Activated CD8-positive, alpha-beta T cell treated with anti-CD3 and anti-CD28 coated beads for 36 hours (primary cell): Measurements from ENCODE around the gene ATP1B3. TPM values are rescaled to one million over a fixed set of nuclear protein-coding genes. Genes with fewer than 3 reads are reported as not detected.

Experiments used
- ATAC-seq: fragments of 200-7000 bp; cut with Tn5 transposase; one replicate; pipeline ENCODE4 v1.10.0; 2021; ENCODE audit warnings: mild to moderate bottlenecking, moderate library complexity
- CTCF ChIA-PET: fragments of 350-600 bp; sonication (Branson Sonifier 250); formaldehyde crosslinking; loops from one replicate; lab custom pipeline; 2021; ENCODE audit warnings: antibody characterized with exemption; lab: Charles Lee
- POLR2A ChIA-PET: fragments of 350-600 bp; sonication (Branson Sonifier 250); formaldehyde crosslinking; loops from one replicate; lab custom pipeline; 2021; ENCODE audit warnings: antibody characterized with exemption; lab: Charles Lee
- DNase-seq: peaks from one replicate; pipeline ENCODE4 v3.0.0-alpha.2; 2020
- H3K27ac Mint-ChIP-seq: one replicate; pipeline ENCODE4 v1.8.0; 2021; ENCODE audit warnings: mild to moderate bottlenecking, mixed read lengths
- H3K27me3 Mint-ChIP-seq: one replicate; pipeline ENCODE4 v1.8.0; 2021; ENCODE audit warnings: mixed read lengths
- H3K36me3 Mint-ChIP-seq: one replicate; pipeline ENCODE4 v1.8.0; 2021; ENCODE audit warnings: low read depth, mixed read lengths
- H3K4me1 Mint-ChIP-seq: one replicate; pipeline ENCODE4 v1.8.0; 2021; ENCODE audit warnings: low read depth, mixed read lengths
- H3K4me3 Mint-ChIP-seq: one replicate; pipeline ENCODE4 v1.8.0; 2021; ENCODE audit warnings: mild to moderate bottlenecking, moderate library complexity, mixed read lengths
- H3K9me3 Mint-ChIP-seq: one replicate; pipeline ENCODE4 v1.8.0; 2021; ENCODE audit warnings: mixed read lengths
- CTCF ChIP-seq: fragments of 200-600 bp; IDR thresholded peaks from one replicate; pipeline ENCODE4 v1.8.0; 2022; ENCODE audit warnings: antibody characterized with exemption, mild to moderate bottlenecking
- intact Hi-C: fragments of 100-400 bp; cut with micrococcal nuclease; formaldehyde crosslinking; loops from one replicate; pipeline ENCODE4 v1.10.0; 2022
- total RNA-seq, 2 experiments: library from RNA; stranded (reverse); gene quantifications; one replicate each; pipeline ENCODE4 v1.2.3, GENCODE V29; 2021

The ATP1B3 gene
- total RNA-seq, 2 experiments from 2014 or later: 127 to 134 TPM

DNA sequence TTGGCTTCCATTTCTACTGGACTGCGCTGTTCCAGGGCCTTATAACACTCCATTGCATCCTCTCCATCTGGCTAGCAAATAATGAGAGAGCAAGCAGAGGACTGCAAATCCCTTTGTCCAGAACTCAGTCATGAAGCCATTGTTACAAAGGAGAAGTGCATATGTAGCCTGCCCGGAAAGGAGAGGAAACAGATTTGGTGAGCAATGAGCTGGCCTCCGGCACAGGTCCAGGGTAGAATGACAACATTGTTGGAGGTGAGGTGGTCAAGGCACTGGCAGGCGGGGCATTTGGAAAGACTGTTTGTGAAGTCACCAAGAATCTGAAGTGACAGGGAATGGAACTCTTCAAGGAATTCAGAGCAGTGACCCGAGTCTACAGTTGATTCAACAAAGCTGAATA is 25.0 kb upstream of the ATP1B3 start:
- Mint-ChIP-seq H3K9me3 (no peaks in the 10 kb centered on the region), H3K27me3 (peaks cover 3% of the 10 kb centered on the region), H3K4me3 (no peak overlapping the region), H3K4me1 (no peaks in the 10 kb centered on the region), H3K27ac (no peak overlapping the region), H3K36me3 (no peaks in the 10 kb centered on the region)
- CTCF ChIA-PET: no interaction called here
- DNase-seq (no peak), ATAC-seq (no peak)
- no peak for TF ChIP-seq CTCF
- POLR2A ChIA-PET: no interaction called here
- intact Hi-C loops: no loop called here

GRCh38 chr3:141853081-141853601 is 23.3 kb upstream of the ATP1B3 start:
- ChIA-PET CTCF (interaction anchor here (0.8 to 1.0 kb wide), 2 partner anchors 15 to 379 kb away, joined by 3 read pairs; no protein-coding TSS in a partner anchor), POLR2A (no interaction called here)
- no peak for TF ChIP-seq CTCF
- no peak overlapping the region for H3K27ac Mint-ChIP-seq
- DNase-seq: no peak
- no peaks in the 10 kb centered on the region for H3K4me1 Mint-ChIP-seq
- ATAC-seq: no peak
- intact Hi-C loops: no loop called here
- no peaks in the 10 kb centered on the region for H3K9me3 Mint-ChIP-seq
- H3K36me3 Mint-ChIP-seq: no peaks in the 10 kb centered on the region
- H3K4me3 Mint-ChIP-seq: no peak overlapping the region
- peaks cover 3% of the 10 kb centered on the region for H3K27me3 Mint-ChIP-seq

GRCh38 chr3:141853629-141854168 is 22.7 kb upstream of the ATP1B3 start:
- ChIA-PET POLR2A (no interaction called here), CTCF (interaction anchor here (0.8 to 1.0 kb wide), 2 partner anchors 15 to 379 kb away, joined by 3 read pairs; no protein-coding TSS in a partner anchor)
- intact Hi-C loops: no loop called here
- Mint-ChIP-seq H3K9me3 (no peaks in the 10 kb centered on the region), H3K4me1 (no peaks in the 10 kb centered on the region), H3K27me3 (peaks cover 3% of the 10 kb centered on the region), H3K4me3 (no peak overlapping the region), H3K27ac (no peak overlapping the region), H3K36me3 (no peaks in the 10 kb centered on the region)
- no peak for TF ChIP-seq CTCF
- no peak for ATAC-seq
- no peak for DNase-seq

DNA sequence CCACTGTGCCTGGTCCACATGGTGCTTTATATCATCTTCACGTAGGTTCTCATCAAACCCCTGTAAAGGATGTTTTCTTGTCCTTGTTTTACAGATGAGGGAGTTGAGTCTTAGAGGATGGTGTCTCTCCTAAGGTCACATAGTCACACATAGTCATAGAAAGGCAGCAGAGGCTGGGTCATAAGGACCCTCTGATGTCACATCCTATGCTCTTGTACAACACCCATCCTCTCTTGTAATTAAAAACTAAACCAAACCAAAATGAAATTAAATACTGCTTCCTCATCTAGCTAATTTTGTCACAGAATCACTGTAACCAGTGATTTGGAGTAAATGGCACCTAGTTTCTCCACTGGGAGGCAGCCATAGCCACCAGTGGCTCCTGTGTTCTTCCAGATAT is 21.8 kb upstream of the ATP1B3 start:
- Mint-ChIP-seq H3K27me3 (no peaks in the 10 kb centered on the region), H3K9me3 (no peaks in the 10 kb centered on the region), H3K36me3 (no peaks in the 10 kb centered on the region), H3K4me1 (no peaks in the 10 kb centered on the region), H3K27ac (no peak overlapping the region), H3K4me3 (no peak overlapping the region)
- intact Hi-C loops: no loop called here
- TF ChIP-seq CTCF: no peak
- no peak for ATAC-seq
- CTCF ChIA-PET: no interaction called here
- no peak for DNase-seq
- POLR2A ChIA-PET: no interaction called here

GRCh38 chr3:141858312-141858711 is 18.1 kb upstream of the ATP1B3 start:
- no peaks in the 10 kb centered on the region for H3K27me3 Mint-ChIP-seq
- CTCF ChIA-PET: interaction anchor here (0.6 kb wide), 1 partner anchor 38 kb away, joined by 3 read pairs; no protein-coding TSS in a partner anchor
- intact Hi-C loops: no loop called here
- POLR2A ChIA-PET: no interaction called here
- no peaks in the 10 kb centered on the region for H3K36me3 Mint-ChIP-seq
- DNase-seq (no peak), ATAC-seq (no peak)
- H3K27ac Mint-ChIP-seq: no peak overlapping the region
- TF ChIP-seq CTCF: no peak
- no peaks in the 10 kb centered on the region for H3K9me3 Mint-ChIP-seq
- no peak overlapping the region for H3K4me3 Mint-ChIP-seq
- H3K4me1 Mint-ChIP-seq: peaks cover 3% of the 10 kb centered on the region
